Activated gamma-delta T cell (primary cell): ENCODE data around the gene PRKG2.

Source experiments
- DNase-seq: peaks from one replicate; lab custom pipeline; 2025; lab: John Stamatoyannopoulos, UW

The PRKG2 gene

DNA sequence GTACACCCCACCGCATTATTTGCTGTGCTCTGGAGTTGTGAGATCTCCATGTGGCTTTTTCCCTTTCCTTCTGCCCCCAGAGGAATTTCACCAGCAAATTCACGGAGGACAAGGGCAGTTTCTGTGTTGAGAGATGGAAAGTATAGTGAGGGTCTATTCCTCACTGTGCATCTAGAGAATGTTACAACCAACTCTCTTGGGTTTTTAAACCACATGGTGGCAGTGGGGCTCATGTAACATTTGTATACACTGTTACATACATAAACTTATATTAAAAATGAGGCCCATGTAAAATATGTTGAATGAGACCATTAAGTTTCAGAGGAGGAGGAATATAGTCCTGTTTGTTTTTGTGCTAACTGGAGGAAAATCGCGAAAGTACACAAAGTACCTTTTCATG is 909 bp upstream of the PRKG2 start:
- DNase-seq, result no peak

DNA sequence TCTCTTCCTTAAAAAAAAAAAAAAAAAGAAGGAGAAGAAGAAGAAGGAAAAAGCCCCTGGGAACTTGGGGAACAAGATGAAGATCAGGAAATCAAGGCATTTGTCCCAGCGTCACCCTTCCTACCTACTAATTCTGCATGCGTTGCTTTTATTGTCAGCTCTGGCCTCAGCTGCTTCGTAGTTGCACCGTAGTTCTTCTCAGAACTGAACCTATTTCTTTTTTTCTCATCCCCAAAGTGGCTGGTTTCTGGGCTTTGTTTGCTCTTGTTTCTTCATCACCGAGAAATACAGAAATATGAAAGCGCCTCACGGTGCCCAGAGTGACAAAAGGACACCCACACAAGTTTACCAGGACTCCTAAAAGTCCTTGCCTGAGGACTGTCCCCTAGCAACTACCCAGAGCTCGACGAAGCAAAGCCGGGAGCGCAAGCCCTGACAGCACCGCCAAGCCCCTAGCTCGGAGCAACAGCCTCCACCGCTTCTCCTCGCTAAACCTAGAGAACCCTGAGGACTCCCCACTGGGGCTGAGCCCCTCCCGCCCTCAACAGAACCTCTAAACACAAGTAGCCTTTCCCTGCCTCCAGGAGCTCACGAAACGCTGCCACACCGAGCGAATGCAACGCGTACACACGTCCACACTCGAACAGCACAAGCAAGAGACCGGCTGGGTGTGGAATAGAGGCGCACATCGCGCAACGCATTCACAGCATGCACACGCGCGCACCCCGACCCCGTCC is 710 bp downstream of the PRKG2 start:
- no peak for DNase-seq

DNA sequence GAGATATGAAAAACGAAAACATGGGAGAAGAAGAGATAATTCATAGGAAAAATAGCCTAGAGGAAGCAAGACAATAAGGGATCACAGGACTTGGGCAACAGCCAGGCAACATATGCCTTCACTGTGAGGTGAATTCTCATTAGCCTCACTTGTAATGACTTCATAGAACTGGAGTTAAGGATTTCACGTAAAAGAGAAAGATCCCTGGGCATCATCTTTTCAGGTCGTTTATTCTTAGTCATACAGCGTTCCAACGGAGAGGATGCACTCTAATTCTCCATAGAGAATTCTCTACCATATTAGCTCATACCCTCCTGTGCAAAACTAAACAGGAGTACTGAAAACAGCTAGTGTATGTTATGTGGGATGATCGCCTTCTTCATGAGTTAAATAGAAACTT is 1.4 kb downstream of the PRKG2 start:
- DNase-seq, result no peak

DNA sequence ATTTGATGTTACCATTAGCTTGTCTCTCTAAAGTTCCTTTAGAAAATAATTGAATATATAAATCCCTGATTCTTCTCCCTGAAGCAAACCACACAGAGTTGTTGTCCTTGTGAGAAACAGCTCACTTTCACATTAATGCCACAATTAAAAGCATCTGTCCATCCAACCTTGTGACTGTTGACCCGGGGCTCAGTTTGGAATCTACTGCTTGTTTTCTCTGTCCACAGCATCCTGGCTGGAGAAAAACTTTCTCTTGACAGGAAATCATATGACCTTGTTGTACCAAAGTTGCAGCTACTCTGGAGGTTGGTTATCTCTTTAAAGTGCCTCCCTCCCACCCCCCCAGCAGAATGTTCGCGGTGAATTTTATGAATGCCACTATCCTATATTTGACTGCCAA is 3.1 kb downstream of the PRKG2 start:
- DNase-seq, result no peak

DNA sequence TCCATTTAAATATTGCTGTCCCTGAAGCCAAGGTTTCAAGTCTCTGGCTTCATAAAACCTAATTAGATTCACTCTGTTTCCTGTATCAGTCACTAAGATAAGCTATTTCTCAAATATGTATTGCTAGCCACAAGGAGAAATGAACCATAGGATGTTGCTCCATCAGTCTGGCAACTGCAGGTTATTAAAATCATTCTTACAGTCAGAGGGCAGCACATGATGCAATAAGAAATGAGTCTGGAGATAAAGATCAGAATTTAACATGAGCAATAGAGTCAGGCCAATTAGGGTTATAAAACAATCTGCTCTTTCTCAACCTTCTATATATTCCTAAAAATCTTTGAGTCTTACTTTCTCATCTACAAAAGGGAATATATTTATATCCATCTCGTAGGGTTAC is 7.2 kb downstream of the PRKG2 start:
- DNase-seq, result no peak

DNA sequence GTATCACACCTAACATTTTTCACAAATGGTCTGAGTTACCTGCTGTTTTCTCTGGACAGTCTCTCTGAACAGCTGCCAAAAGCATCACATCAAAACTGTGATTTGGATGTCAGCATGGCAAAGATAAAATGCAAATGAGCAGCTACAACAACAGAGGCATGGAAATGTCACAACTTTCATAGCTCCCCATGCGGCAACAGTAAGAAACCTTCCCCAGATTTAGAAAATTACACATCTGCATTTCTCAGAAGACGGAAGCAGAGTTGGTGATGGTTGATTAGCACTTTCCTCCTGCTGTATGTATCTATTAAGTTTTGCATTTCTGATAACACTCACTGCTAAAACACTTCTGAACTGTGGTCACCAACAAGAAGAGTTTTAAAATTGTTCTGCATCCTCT is 9.7 kb downstream of the PRKG2 start:
- no peak for DNase-seq

DNA sequence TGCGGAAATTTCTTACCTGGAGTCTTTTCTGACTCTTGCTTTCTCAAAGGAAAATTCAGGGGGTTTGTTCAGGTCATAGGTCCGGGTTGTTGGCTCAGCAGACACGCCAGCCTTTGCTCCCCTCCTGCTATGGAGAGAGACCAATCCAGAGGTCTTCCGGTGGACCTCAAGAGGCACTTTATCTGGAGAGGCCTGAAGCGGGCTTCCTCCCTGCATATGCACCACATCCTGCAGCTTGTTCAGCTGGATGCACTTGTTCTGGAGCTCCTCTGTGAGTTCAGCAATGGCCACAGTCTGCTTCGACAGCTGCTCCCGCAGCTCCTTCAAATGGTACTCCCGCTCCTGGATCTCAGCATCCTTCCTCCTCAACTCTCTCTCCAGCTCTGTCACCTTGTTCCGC is 10.5 kb downstream of the PRKG2 start:
- no peak for DNase-seq

DNA sequence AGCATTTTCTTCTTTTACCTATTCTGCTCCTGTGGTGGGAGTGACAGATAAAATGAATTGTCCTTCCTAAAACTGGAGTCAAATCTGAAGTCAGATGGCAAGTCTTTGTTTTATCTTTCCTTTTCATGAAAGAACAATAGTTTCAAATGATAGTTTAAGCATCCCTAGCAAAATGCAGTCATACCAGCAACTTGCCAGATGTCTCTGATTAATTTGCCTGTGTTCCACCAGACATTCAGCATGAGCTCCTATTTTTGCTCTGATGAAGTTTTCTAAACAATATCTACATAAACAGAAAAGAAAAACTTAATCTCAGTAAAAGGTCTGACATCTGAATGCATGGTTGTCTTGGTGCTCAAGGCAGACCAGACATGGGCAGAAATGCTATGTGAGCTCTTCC is 15.2 kb downstream of the PRKG2 start:
- DNase-seq, result no peak

DNA sequence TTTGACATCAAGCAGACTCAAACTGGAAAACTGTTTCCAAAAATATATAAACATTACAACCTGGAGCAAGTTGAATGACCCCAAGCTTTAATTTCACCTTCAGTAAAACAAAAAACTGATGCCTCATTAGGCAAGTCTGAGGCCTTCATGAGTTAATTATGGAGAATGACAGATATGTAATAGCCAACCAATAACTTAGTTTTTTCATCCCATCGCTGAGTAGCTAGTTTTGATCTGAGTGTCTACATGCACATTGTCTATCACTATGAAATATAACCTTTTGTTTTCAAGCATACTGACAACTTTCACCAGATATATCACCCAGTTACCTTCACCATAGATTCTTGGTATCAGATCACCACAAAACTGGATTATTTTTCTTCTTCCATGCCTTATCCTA is 16.4 kb downstream of the PRKG2 start:
- no peak for DNase-seq

DNA sequence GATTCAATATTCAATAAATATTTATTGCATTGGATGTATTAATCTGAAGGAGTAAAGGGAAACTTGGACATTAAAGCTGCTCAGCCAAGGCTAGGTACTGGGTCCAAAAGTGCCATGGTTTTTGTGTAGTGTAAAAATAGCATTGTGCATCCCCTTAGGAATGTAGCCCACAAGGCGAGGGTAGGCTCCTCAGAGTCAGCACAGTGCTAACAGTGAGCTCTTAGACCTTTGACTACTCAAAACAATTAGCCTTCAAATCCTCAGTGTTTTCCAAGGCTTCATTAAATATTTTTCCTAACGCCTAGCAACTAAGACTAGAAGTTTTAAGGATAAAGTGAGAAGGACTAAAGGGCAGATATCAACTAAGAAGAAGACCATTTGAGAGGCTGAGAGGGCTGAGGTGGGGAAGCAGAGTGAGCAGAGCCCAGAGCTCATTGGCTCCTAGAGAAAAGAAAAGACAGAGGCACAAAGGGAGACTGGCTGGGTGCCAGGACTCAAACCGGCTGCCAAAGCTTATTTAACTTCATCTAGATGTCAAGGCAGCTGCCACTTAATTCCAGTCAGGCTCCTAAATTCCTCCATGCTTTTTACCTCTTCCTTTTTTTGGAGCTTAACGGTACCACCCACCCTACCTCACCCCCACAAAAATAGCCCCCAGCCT is 17.0 kb downstream of the PRKG2 start:
- no peak for DNase-seq

DNA sequence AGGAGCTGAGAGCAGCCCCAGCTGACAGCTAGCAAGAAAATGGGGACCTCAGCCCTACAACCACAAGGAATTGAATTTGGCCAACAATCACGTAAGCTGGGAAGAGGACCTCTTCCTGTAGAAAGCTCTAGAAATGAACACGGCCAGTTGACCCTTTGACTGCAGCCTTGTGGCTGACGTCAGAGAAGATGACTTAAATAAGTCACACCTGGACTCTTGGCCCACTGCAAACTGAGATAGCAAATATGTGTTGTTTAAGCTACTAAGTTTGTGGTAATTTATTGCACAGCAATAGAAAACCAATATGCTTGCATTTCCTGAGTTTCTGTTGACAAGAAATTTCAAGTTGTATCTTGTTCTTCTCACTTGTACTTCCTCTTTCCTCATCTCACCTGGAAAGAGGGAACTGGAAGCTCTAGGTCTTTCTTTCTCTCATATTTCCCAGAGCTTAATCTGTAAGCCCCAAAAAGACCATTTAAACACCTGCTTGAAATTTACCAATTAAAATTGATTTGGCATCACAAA is 18.8 kb downstream of the PRKG2 start:
- no peak for DNase-seq

DNA sequence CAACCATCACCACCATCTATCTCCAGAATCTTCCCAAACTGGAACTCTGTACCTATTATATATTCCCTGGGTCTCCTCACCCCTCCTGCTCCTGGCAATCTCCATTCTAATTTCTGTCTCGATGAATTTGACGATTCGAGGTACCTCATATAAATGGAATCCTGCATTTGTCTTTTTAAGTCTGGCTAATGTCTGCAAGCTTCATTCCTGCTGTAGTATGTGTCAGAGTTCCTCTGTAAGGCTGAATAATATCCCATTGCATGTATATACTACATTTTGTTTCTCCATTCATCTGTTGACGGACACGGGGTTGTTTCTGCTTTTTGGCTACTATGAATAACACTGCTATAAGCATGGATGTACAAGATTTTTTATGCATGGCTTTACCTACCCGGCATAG is 19.5 kb downstream of the PRKG2 start:
- no peak for DNase-seq

DNA sequence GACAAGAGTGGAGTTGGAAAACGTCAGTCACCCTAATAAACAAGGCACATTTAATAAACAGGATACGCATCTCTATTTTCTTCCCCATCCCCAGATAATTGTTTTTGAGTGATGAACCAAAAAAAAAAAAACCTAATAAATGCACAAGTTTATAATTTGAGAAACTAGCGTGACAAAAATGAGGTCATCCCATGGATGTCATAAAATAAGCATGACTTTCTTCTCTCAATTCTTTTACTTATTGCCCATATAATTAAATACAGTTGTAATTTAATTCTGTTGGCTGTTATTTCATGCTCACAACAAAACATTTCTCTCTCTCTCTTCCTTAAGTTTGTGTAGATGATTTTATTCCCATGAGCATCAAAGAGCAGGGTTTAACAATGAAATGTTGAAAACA is 20.7 kb downstream of the PRKG2 start:
- no peak for DNase-seq

DNA sequence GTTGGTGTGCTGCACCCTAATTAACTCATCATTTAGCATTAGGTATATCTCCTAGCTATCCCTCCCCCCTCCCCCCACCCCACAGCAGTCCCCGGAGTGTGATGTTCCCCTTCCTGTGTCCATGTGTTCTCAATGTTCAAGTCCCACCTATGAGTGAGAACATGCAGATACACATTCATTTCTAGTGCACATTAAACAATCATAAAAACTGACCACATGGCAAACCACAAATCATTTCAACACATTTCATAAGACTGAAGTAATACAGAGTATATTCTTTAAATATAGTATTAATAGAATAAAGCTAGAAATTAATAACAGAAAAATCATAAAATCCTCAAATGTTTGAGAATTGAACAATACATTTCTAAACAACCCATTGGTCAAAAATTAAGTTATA is 34.1 kb downstream of the PRKG2 start:
- no peak for DNase-seq

DNA sequence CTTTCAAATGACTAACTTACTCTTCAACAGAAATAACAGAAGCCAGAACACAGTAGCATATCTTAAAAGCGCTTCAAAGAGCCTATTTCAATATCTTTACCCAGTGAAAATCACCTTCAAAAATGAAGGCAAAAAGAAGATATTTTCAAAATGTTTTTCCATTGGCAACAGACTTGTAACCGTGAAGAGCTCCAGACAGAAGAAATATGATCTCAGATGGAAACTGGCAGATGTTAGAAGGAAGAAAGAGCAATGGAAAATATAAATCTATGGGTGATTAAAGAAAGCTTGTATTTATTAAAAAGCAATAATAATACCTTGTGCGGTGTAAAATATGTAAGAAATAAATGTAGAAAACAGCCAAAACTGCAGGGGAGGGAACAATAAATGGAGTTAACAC is 35.7 kb downstream of the PRKG2 start:
- no peak for DNase-seq

DNA sequence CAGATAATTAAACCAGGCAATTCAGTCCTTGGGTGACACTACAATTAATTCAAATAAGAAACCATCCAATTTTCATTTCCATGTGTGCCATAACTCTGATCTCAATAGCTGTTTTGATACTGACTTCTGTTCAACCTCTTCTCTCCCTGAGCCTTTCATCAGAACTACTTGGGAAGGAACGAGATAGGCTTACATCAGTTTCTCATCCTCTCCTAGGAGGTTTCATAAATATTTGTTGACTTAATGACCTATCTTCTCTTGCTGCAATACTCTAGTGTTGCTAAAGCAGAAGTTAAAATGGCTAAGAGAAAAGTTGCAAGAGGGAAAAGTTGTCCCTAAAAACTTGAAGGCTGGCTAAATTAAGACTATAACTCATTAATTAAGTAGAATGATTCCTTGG is 41.8 kb downstream of the PRKG2 start:
- DNase-seq, result no peak

DNA sequence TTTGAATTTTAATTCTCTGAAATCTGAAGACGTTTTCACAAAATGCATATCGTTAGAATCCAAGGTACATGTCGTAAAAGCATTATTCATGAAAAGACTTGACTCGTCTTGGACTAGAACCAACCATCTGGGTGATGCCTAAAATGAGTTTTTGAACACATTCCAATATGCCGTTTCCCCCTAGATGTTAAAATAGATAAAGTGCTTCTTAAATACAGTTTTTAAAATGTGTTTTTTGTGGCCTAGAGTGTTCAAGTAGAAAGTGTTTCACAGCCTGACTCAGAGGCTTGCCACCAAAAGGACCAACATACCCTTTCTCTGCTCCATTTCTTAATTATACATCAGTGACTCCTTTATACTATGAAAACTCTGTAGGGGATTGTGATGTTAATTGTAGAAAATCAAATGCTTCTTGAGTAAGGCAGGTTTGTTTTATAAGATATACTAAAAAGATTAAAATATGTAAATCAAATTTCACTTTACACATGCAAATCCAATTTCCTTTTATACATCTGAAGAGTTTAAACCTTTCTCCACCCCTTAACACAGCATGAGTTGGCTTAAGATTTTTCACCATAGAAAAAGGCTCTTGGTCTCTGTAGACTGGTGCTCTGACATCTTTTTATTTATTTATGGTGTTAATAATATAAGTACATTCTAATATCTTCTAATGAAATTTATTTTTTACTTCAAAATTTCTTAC is 48.4 kb downstream of the PRKG2 start:
- DNase-seq, result no peak

DNA sequence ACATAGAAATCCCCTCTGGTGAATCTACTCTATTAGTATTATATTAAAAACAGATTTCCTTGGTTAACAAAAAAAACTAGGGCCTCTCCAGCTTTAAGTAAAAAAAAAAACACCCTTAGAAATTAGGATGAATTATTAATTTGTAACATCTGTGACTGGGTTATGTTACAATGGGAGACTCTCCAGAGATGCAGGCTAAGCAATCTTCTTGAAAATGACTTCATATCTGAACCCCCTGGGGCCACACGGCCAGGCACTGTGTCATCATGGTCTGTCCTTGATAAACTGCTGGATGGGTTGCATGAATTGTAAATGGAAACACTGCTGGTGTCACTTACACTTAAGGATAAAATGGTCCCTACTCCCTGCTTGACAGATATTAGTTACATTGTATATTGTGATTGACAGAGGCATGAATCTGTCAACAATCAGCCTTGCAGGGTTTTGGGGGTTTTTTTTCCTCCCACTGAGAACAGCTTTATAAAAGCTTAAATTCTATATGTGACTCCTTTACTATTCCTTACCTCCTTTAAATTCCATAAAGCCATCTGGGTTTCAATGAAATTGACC is 49.1 kb downstream of the PRKG2 start:
- DNase-seq, result no peak

DNA sequence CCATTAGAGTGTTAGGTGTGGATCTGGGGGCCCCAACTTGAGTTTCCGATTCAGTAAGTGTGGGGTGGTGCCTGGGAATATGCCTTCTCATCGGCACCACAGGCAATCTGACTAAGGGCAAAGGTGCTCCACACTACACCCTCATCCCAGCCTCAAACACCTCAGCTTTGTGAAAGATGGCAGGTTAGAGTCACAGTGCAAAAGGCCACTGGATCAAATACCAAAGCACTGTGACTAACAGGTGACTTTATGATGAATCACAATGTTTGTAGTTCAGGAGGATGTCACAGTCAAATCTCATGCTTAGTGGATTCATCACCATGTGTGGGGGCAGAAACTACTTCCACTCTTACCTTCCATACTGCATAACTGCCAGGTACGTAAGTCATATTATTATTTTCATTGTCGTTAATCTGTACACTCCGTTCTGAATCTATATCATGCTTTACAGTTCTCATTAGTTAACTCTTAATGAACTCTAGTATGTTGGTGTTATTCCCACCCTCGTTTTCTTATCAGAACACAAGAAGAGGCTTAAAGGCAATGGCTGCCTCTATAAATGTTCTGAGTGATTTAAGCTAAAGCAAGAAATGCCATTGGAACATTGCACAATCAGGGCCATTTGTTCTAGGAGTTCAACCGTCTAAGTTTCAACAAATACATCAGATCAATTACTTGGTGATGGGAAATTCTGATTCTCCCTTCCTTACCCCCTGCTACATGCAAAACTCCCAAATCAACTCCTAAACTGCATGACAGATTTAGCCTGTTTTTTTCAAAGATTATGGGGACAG is 50.2 kb downstream of the PRKG2 start:
- DNase-seq, result no peak

DNA sequence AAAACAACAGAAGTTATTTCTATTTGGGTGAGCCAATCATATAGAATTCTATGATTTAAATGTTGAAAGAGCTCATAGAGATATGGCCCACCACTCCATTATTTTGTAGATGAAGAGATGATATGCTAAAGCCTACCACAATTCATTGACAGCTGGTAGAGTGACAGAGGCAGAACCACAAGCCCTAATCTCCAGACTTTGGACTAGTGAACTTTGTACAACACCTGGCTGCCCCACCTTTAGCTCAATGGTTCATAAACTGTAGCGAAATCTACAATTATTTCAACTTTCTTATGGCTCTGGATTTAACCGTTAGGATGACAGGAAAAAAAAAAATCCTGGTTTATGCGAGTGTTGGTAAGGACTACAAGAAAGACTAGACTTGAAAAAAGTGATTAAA is 50.9 kb downstream of the PRKG2 start:
- no peak for DNase-seq

DNA sequence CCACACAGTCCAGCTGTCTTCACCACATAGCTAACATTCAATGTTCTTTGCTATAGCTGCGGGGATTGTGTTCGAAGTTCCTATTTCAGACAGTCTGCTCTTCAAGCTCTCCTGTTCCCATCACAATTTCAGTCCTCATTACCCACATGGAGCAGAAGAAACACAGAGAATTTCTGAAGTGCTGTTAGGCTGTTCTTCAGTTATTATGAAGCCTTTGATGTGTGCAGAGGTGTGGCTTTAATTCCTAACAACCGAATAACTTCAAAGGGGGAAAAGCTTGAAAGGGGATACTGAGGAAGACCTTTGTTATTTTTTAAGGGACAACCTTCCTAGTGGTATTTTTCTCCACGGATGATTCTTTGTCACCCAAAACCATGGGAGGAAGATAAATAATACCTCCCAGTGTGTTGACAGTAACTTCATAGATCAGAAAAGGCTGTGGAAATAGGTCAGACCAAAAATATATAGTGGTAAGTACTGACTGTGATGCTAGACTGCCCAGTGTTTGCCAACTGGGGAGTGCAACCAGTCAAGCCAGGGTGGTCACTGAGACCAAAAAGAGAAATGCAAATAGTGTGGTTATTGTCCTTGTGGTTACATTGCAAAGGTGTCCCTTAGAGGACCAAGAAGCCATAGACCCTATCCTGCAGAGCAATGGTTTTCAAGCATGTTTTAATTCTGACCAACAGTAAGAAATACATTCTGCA is 52.1 kb downstream of the PRKG2 start:
- DNase-seq, result no peak
